Bone marrow (tissue), 2 donors: ENCODE results near the gene NKAIN2.

ENCODE experiments used
- DNase-seq, 2 donors: peaks; one replicate each; lab custom pipeline; 2025; lab: John Stamatoyannopoulos, UW

NKAIN2 gene

DNA sequence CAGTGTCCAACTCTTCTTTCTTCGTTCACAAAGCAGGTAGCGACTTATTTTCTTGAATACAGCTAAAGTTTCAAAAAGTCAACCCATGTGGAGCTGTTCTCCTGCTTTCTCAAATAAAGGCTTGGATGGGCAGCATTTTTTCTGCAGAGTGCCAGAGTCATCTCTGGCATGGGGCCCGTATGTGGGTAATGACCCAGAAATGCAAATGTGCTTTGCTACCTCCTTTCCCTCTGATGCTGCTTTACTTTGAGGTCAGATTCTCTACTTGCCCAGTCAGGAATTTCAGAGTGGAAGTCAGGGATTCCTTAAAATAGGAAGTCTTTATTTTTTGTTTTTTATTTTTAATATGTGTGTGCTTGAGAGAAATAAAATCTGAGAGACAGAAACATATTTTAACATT, 4.9 kb downstream of the NKAIN2 start:
- no peak for DNase-seq

- no peak for DNase-seq
These were observed 6.5 kb downstream of the NKAIN2 start for GRCh38 chr6:123810214-123810613.

DNA sequence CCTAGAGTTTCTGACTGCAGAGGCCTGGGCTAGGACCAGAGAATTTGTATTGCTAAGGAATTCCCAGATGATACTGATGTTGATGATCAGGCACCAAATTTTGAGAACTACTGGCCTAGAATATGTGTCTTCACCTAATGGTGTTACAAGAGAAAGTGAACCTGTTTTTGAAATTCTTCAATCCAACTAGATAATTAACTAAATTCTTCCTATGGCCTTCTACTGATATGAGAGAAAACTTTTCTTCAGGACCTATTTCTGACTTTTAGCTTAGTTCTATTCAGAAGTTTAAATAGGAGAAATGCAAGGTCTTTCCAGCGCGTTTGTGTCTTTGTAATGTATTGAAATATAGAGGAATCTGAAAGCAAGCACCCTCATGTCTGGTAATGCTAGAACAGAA, 7.3 kb downstream of the NKAIN2 start:
- no peak for DNase-seq

DNA sequence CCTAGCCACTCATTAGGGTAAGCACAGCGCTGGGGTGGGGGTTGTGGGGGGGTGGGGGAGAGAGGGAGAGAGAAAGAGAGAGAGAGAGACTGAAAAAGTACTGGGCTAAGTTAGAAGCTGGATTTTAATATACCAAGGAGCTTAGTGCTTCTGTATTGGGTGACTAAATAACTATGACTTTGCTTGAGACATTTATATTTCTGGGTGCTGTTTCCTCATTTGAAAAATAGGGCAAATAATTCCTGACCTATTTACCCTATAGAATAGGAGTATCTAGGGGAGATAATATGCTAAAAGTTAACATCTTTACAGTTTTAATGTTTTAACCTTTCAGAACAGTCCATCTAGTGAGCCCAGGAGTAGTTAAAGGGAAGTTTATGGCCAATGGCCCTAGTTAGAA, 7.7 kb downstream of the NKAIN2 start:
- no peak for DNase-seq

- DNase-seq, result no peak
These were observed 9.0 kb downstream of the NKAIN2 start for GRCh38 chr6:123812621-123813020.

GRCh38 chr6:123821112-123821511, 17.4 kb downstream of the NKAIN2 start:
- no peak for DNase-seq

- no peak for DNase-seq
These were observed 25.8 kb downstream of the NKAIN2 start for GRCh38 chr6:123829302-123829953.

- no peak for DNase-seq
These were observed 26.5 kb downstream of the NKAIN2 start for GRCh38 chr6:123830120-123830519.

GRCh38 chr6:123838505-123839234, 35.0 kb downstream of the NKAIN2 start:
- no peak for DNase-seq

GRCh38 chr6:123841067-123841896, 37.6 kb downstream of the NKAIN2 start:
- DNase-seq, result no peak

- DNase-seq, result no peak
These were observed 40.3 kb downstream of the NKAIN2 start for GRCh38 chr6:123844011-123844410.

DNA sequence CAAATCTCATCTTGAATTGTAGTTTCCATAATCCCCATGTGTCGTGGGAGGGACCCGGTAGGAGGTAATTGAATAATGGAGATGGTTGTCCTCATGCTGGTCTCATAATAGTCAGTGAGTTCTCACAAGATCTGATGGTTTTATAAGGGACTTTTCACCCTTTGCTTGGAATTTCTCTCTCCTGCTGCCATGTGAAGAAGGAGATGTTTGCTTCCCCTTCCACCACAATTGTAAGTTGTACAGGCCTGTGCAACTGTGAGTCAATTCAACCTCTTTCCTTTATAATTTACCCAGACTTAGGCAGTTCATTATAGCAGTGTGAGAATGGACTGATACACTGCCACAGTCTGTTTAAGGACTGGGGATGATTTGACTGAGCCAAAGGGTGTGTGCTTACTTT, 44.7 kb downstream of the NKAIN2 start:
- DNase-seq, result no peak

DNA sequence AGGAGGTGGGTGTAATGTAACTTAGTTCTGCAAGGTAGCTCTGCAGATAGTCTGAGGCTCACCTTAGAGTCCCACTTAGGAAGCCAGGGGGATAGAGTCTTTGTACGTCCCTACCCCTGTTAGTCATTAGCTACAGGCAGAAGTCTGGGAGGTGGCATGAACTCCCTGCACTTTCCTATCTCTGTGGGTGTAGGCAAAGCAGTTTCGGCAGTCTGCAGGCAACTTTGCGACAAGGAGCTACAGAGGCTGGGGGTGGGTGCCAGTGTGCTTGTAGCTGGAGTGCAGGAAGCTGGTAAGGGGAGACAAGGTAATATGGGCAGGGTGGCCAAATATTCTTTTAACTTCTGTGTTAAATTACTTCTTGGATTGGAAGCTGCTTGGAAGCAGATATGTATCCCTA, 45.7 kb downstream of the NKAIN2 start:
- DNase-seq, result no peak

GRCh38 chr6:123850555-123850954, 46.9 kb downstream of the NKAIN2 start:
- no peak for DNase-seq

GRCh38 chr6:123854201-123854600, 50.5 kb downstream of the NKAIN2 start:
- no peak for DNase-seq

DNA sequence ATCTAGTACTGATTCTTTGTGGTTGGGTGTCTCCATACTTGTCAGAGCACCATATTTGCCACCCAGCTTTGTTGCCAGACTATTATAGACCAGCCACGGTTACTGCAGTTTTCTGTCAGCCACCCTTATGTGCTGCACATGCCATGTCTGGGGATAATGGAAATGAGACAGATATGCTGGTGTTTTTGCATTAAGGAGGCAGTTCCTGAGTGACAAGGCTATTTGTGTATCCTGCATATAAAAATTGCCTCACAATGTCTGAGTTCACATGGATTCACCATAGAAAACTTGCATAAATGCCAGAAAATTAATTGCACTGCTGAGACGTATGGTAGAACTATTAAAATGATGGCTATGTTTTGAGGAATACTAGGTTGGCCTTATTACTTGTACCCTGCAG, 51.8 kb downstream of the NKAIN2 start:
- no peak for DNase-seq

DNA sequence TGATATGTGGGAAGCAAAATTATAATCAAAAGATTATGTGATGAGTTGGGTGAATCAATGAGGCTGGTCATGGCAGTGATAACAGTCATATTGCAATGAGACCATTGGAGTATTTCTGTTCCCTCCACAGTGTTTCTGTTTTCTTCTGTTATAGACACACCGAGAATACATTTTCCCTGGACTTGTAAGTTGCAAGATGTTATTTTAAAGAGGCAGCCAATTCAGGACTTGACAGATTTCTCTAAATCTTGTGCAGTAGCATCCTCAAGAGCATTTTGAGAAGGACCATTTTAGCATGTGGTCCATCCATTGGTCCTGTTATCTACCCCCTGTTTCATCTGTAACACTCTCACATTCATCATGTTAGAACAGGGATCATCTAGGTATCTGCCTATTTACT, 55.6 kb downstream of the NKAIN2 start:
- DNase-seq, result no peak

DNA sequence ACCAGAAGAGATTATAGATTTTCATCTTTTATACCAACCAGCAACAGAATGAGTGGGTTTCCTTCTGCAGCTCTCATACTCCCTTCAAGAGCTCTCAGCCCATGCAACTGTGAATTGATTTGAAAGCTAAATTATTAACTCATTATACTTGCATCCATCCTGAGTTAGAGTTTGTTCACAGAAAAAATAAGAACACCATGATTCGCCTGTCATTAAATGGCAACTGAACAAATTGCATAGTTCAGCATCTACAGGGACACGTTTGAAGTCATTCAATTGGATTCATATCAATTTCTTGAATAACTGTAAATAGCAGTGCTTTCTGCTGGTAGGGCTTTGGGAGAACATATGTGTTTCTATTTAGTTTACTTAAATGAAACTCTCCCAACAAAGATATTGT, 65.7 kb downstream of the NKAIN2 start:
- DNase-seq, result no peak

DNA sequence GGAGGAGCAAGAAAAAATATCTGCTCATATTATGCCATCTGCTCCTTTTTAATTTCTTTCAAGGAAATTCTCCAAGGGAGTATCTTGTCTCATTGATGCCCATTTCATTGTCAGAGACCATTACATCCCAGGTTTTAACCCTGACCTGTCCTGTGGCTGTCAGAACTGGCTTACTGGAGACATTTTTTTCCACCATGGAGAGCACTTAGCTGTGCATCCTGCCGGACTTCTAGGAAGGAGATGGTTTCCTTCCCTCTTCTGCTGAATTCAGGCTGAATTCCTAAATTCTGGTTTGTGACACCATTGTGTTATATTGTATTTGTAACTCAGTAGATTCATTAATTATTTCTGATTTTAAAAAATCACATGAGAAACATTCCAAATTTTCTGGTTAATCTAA, 70.3 kb downstream of the NKAIN2 start:
- no peak for DNase-seq

- DNase-seq, result no peak
These were observed 72.1 kb downstream of the NKAIN2 start for GRCh38 chr6:123875784-123876183.

DNA sequence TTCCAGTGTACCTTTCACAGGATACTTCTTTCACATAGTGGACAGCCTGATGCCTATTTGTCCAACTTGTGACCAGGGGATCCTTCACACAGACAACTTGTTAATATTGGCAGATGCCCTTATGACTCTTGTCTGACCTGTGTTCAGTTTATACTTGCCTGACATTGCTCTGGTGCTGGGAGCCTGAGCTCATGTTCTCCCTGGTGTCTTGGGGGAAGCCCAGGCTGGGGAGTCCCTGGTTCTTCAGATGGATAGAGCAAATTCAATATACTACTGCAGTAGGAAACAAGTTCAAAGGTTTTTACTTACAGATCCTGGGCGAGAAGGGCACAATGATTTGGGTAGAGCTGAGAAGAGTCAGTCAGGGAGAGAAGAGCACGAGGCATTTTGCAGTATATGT, 76.1 kb downstream of the NKAIN2 start:
- no peak for DNase-seq

DNA sequence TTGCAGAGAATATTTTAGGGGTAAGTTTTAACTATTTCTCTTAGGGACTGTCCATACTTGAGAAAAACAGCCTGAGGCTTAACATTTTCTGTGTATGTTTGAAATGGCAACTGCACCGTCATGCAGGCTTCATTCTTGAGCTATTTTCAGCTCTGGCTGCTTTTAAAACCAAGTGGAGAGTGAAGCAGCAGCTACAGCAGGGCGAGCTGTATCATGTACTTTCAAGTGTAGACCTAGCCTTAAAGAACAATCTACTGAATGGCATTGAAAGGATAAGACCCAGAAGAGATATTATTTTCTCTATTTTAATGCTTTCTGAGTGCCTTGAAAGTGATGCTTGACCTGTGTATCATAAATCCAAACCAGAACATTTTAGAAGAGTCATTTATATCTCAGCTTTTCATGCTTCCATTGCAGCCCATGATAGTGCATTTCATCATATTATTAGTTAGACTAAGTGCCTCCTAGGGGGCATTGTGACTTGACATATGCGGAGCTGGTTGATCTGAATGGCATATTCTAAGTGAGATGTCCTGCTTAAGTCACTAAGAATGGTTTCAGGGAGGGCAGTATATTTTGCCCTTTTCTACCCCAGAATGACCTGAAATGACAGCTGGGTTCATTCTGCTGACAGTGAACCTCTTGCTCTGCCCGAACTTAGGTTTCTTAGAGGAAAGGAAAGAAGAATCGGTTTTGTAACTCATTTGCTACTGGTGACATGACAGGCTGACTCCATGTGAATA, 85.3 kb downstream of the NKAIN2 start:
- no peak for DNase-seq
